HEK293 (cell line): ENCODE results near the gene PCID2.

Source experiments
- CTCF ChIA-PET: fragments of 350-600 bp; formaldehyde crosslinking; extraction: SDS; loops from one replicate; lab custom pipeline; 2021; ENCODE audit warnings: antibody characterized with exemption; lab: Yijun Ruan, JAX
- POLR2A ChIA-PET: fragments of 300-600 bp; formaldehyde crosslinking; extraction: SDS; loops from one replicate; lab custom pipeline; 2020; ENCODE audit warnings: antibody characterized with exemption, inconsistent platforms; lab: Yijun Ruan, JAX
- H3K27ac ChIP-seq: fragments of 200-500 bp; sonication (Bioruptor generic); 2 replicates; pipeline ENCODE4 v1.5.1; 2014; ENCODE audit warnings: low read depth, low read length, control low read depth, inconsistent platforms; ENCODE audit errors: extremely low read depth
- H3K36me3 ChIP-seq, 2 experiments: fragments of 200-500 bp in 1 of 2; sonication (Bioruptor generic) in 1 of 2; 1 replicate in 1 of 2; 2 replicates in 1 of 2; pipeline ENCODE4 v1.5.1; 2014 to 2017; ENCODE audit warnings: inconsistent platforms in 2 of 2, low read length in 2 of 2; ENCODE audit not compliant: control insufficient read depth in 2 of 2, insufficient read depth in 1 of 2
- H3K4me1 ChIP-seq: fragments of 200-500 bp; sonication (Bioruptor generic); 2 replicates; pipeline ENCODE4 v1.5.1; 2014; ENCODE audit warnings: mild to moderate bottlenecking, low read length, inconsistent platforms; ENCODE audit not compliant: control insufficient read depth, insufficient read depth
- H3K4me3 ChIP-seq: 2 replicates; pipeline ENCODE4 v1.5.1; 2011; ENCODE audit warnings: low read depth, mild to moderate bottlenecking, control low read depth, low read length, moderate library complexity
- H3K9me3 ChIP-seq: fragments of 200-500 bp; sonication (Bioruptor generic); 2 replicates; pipeline ENCODE4 v1.5.1; 2014; ENCODE audit warnings: low read depth, low read length, inconsistent platforms; ENCODE audit not compliant: control insufficient read depth, insufficient read depth
- FEZF1 ChIP-seq: fragments of 450-650 bp; formaldehyde crosslinking; IDR thresholded peaks from 2 replicates; pipeline ENCODE4 v1.5.1; 2016; ENCODE audit warnings: missing biosample characterization, missing genetic modification characterization
- GLI4 ChIP-seq: fragments of 450-650 bp; formaldehyde crosslinking; IDR thresholded peaks from 2 replicates; pipeline ENCODE4 v1.5.1; 2016; ENCODE audit warnings: missing biosample characterization, missing genetic modification characterization
- GLIS1 ChIP-seq: fragments of 450-650 bp; formaldehyde crosslinking; IDR thresholded peaks from 2 replicates; pipeline ENCODE4 v1.5.1; 2016; ENCODE audit warnings: missing biosample characterization, missing genetic modification characterization
- GLIS2 ChIP-seq: fragments of 450-650 bp; formaldehyde crosslinking; IDR thresholded peaks from 2 replicates; pipeline ENCODE4 v1.5.1; 2016; ENCODE audit warnings: missing biosample characterization, missing genetic modification characterization
- HOXC10 ChIP-seq: sonication (generic); formaldehyde crosslinking; IDR thresholded peaks from 2 replicates; pipeline ENCODE4 v1.8.1; 2023; ENCODE audit warnings: mild to moderate bottlenecking, missing genetic modification reagents
- KLF1 ChIP-seq: fragments of 450-650 bp; formaldehyde crosslinking; IDR thresholded peaks from 2 replicates; pipeline ENCODE4 v1.5.1; 2016; ENCODE audit warnings: missing biosample characterization, missing genetic modification characterization
- KLF10 ChIP-seq: fragments of 450-650 bp; IDR thresholded peaks from 2 replicates; pipeline ENCODE4 v1.5.1; 2018; ENCODE audit warnings: missing biosample characterization, mild to moderate bottlenecking, missing genetic modification characterization
- PATZ1 ChIP-seq: fragments of 450-650 bp; formaldehyde crosslinking; IDR thresholded peaks from 2 replicates; pipeline ENCODE4 v1.5.1; 2016; ENCODE audit warnings: missing biosample characterization, missing genetic modification characterization
- REPIN1 ChIP-seq: fragments of 450-650 bp; formaldehyde crosslinking; IDR thresholded peaks from 2 replicates; pipeline ENCODE4 v1.5.1; 2017; ENCODE audit warnings: missing biosample characterization, missing genetic modification characterization, low read depth
- SCRT2 ChIP-seq: fragments of 450-650 bp; formaldehyde crosslinking; IDR thresholded peaks from 2 replicates; pipeline ENCODE4 v1.5.1; 2016; ENCODE audit warnings: missing biosample characterization, missing genetic modification characterization
- SETDB1 ChIP-seq: IDR thresholded peaks from one replicate; pipeline ENCODE4 v1.6.1; 2017; ENCODE audit warnings: mild to moderate bottlenecking, low read length, moderate library complexity, mixed read lengths; ENCODE audit not compliant: insufficient read length
- ZBTB10 ChIP-seq: fragments of 450-650 bp; formaldehyde crosslinking; IDR thresholded peaks from 2 replicates; pipeline ENCODE4 v1.5.1; 2016; ENCODE audit warnings: missing biosample characterization, missing genetic modification characterization
- ZFHX2 ChIP-seq: fragments of 450-650 bp; formaldehyde crosslinking; conservative IDR thresholded peaks from 2 replicates; pipeline ENCODE4 v1.5.1; 2016; ENCODE audit warnings: missing biosample characterization, missing genetic modification characterization
- ZFP37 ChIP-seq: fragments of 450-650 bp; formaldehyde crosslinking; IDR thresholded peaks from 2 replicates; pipeline ENCODE4 v1.5.1; 2016; ENCODE audit warnings: missing biosample characterization, missing genetic modification characterization
- ZNF133 ChIP-seq: fragments of 450-650 bp; formaldehyde crosslinking; IDR thresholded peaks from 2 replicates; pipeline ENCODE4 v1.5.1; 2016; ENCODE audit warnings: missing biosample characterization, missing genetic modification characterization
- ZNF157 ChIP-seq: fragments of 450-650 bp; formaldehyde crosslinking; IDR thresholded peaks from 2 replicates; pipeline ENCODE4 v1.5.1; 2016; ENCODE audit warnings: missing biosample characterization, missing genetic modification characterization
- ZNF16 ChIP-seq: fragments of 450-650 bp; formaldehyde crosslinking; IDR thresholded peaks from 2 replicates; pipeline ENCODE4 v1.5.1; 2016; ENCODE audit warnings: low read depth, missing biosample characterization, missing genetic modification characterization
- ZNF202 ChIP-seq: fragments of 450-650 bp; formaldehyde crosslinking; IDR thresholded peaks from 2 replicates; pipeline ENCODE4 v1.5.1; 2016; ENCODE audit warnings: missing biosample characterization, missing genetic modification characterization, borderline replicate concordance
- ZNF211 ChIP-seq: fragments of 450-650 bp; formaldehyde crosslinking; IDR thresholded peaks from 2 replicates; pipeline ENCODE4 v1.5.1; 2016; ENCODE audit warnings: low read depth, missing biosample characterization, missing genetic modification characterization
- ZNF248 ChIP-seq: fragments of 450-650 bp; formaldehyde crosslinking; IDR thresholded peaks from 2 replicates; pipeline ENCODE4 v1.5.1; 2017; ENCODE audit warnings: missing biosample characterization, missing genetic modification characterization
- ZNF274 ChIP-seq, 2 experiments: fragments of 200-500 bp in 1 of 2; fragments of 450-650 bp in 1 of 2; sonication (Bioruptor generic) in 1 of 2; formaldehyde crosslinking in 1 of 2; IDR thresholded peaks; 2 replicates each; pipeline versions ENCODE4 v1.5.1 to v1.6.1; 2014 to 2016; ENCODE audit warnings: borderline replicate concordance in 1 of 2, inconsistent platforms in 1 of 2, low read length in 1 of 2, missing biosample characterization in 1 of 2, missing genetic modification characterization in 1 of 2
- ZNF324 ChIP-seq: fragments of 450-650 bp; formaldehyde crosslinking; IDR thresholded peaks from 2 replicates; pipeline ENCODE4 v1.5.1; 2016; ENCODE audit warnings: missing biosample characterization, missing genetic modification characterization
- ZNF350 ChIP-seq: fragments of 450-650 bp; formaldehyde crosslinking; IDR thresholded peaks from 2 replicates; pipeline ENCODE4 v1.5.0; 2017; ENCODE audit warnings: missing biosample characterization, mild to moderate bottlenecking, missing genetic modification characterization
- ZNF416 ChIP-seq: fragments of 450-650 bp; formaldehyde crosslinking; IDR thresholded peaks from 2 replicates; pipeline ENCODE4 v1.5.1; 2016; ENCODE audit warnings: missing biosample characterization, missing genetic modification characterization
- ZNF501 ChIP-seq: fragments of 450-650 bp; formaldehyde crosslinking; IDR thresholded peaks from 2 replicates; pipeline ENCODE4 v1.5.1; 2016; ENCODE audit warnings: missing biosample characterization, missing genetic modification characterization
- ZNF558 ChIP-seq: fragments of 450-650 bp; formaldehyde crosslinking; IDR thresholded peaks from 2 replicates; pipeline ENCODE4 v1.5.1; 2016; ENCODE audit warnings: missing biosample characterization, missing genetic modification characterization
- ZNF560 ChIP-seq: fragments of 450-650 bp; formaldehyde crosslinking; IDR thresholded peaks from 2 replicates; pipeline ENCODE4 v1.5.1; 2017; ENCODE audit warnings: missing biosample characterization, missing genetic modification characterization, borderline replicate concordance
- ZNF596 ChIP-seq: fragments of 450-650 bp; IDR thresholded peaks from 2 replicates; pipeline ENCODE4 v1.5.0; 2018; ENCODE audit warnings: missing biosample characterization, mild to moderate bottlenecking, missing genetic modification characterization, moderate library complexity
- ZNF610 ChIP-seq: fragments of 450-650 bp; formaldehyde crosslinking; IDR thresholded peaks from 2 replicates; pipeline ENCODE4 v1.5.1; 2016; ENCODE audit warnings: missing biosample characterization, missing genetic modification characterization, borderline replicate concordance
- ZNF701 ChIP-seq: fragments of 450-650 bp; formaldehyde crosslinking; IDR thresholded peaks from 2 replicates; pipeline ENCODE4 v1.5.1; 2016; ENCODE audit warnings: missing biosample characterization, missing genetic modification characterization
- ZNF785 ChIP-seq: fragments of 450-650 bp; formaldehyde crosslinking; IDR thresholded peaks from 2 replicates; pipeline ENCODE4 v1.5.1; 2016; ENCODE audit warnings: missing biosample characterization, missing genetic modification characterization
- TF ChIP-seq, protein P1 (sequence below): fragments of 450-650 bp; formaldehyde crosslinking; IDR thresholded peaks from 2 replicates; pipeline ENCODE4 v1.5.1; 2016; ENCODE audit warnings: missing biosample characterization, missing genetic modification characterization

PCID2 gene

DNA sequence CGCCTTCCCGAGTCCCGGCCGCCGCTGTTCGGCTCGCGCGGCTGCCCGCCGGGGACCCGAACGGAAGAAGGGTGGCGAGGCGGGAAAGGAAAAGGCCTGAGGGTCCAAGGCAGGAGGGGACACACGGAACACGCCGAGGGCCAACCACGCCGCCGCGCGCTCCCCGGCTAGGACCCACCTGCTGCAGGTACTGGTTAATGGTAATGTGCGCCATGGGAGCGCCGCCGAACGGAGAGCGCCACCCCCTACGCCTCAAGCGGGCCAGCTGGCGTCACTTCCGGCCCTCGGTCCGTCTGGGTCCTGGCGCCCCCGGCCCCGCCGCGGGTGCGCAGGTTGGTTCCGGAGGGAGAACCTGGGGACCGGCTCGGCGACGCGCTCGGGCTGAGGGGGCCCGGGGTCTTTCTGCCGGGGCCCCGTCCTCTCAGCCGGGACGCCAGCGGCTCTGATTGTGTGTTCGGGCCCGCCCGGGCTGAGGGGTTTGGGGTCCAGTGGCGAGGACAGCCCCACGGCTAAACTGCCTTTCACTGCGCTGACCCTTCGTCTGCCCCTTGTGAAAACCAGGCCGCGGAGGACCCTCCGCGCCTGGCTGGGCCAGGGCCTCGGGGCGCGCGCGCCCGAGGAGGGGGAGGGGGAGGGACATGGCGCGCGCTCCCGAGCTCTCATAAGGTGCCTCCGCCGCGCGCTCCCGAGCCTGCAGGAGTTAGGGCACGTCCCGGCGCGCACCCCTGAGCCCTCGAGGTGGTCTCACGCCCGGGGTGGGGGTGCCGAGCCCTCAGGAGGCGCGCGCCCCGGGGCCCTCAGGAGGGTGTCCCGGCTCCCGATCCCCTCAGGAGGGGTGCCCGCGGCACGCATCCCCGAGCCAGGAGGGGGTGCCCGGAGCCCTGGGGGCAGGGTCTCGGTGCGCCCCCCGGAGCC lies at the start of gene PCID2:
TSS of gene PCID2 (minus strand) at position 249 of the 915 bp plus-strand sequence. CDS start at position 214, 35 bp downstream.
- Histone ChIP-seq H3K4me1 (no peaks in the 10 kb centered on the region; the same call in 1 of the 2 replicates), H3K36me3 (peaks cover 0 to 44% of the 10 kb centered on the region in 2 experiments; a peak in 1 of 3 replicates), H3K4me3 (peak within 1 kb of the TSS; percentile 97), H3K27ac (peak within 1 kb of the TSS; percentile 86), H3K9me3 (no peaks in the 10 kb centered on the region)
- CTCF ChIA-PET, result interaction anchor here (0.6 to 0.7 kb wide), 2 partner anchors 52 to 579 kb away, joined by 3 read pairs; no protein-coding TSS in a partner anchor
- POLR2A ChIA-PET, result interaction anchor here (0.5 to 1.4 kb wide), 5 partner anchors 9 to 375 kb away, joined by 3 to 6 read pairs (median 3); no protein-coding TSS in a partner anchor
- no peak for TF ChIP-seq ZNF202 (tag by site-specific recombination)
- peak; percentile 99 for TF ChIP-seq ZNF324 (tag by site-specific recombination)
- TF ChIP-seq ZNF501 (tag by site-specific recombination), result peak; percentile 100
- peak; percentile 96 for TF ChIP-seq ZBTB10 (tag by site-specific recombination)
- peak; percentile 95 for TF ChIP-seq PATZ1
- peak; percentile 98 for TF ChIP-seq SCRT2
- TF ChIP-seq KLF10 (tag by site-specific recombination), result peak; percentile 88
- peak; percentile 90; the same call in 1 of the 2 replicates for TF ChIP-seq REPIN1 (tag by site-specific recombination)
- no peak for TF ChIP-seq ZNF248 (tag by site-specific recombination)
- peak; percentile 59 for TF ChIP-seq ZFHX2 (tag by site-specific recombination)
- TF ChIP-seq, protein P1, sequence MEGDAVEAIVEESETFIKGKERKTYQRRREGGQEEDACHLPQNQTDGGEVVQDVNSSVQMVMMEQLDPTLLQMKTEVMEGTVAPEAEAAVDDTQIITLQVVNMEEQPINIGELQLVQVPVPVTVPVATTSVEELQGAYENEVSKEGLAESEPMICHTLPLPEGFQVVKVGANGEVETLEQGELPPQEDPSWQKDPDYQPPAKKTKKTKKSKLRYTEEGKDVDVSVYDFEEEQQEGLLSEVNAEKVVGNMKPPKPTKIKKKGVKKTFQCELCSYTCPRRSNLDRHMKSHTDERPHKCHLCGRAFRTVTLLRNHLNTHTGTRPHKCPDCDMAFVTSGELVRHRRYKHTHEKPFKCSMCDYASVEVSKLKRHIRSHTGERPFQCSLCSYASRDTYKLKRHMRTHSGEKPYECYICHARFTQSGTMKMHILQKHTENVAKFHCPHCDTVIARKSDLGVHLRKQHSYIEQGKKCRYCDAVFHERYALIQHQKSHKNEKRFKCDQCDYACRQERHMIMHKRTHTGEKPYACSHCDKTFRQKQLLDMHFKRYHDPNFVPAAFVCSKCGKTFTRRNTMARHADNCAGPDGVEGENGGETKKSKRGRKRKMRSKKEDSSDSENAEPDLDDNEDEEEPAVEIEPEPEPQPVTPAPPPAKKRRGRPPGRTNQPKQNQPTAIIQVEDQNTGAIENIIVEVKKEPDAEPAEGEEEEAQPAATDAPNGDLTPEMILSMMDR (tag by site-specific recombination), result no peak
- TF ChIP-seq ZNF558 (tag by site-specific recombination), result peak; percentile 51; the same call in 1 of the 2 replicates
- TF ChIP-seq FEZF1 (tag by site-specific recombination), result peak; percentile 28; the same call in 1 of the 2 replicates
- no peak for TF ChIP-seq ZNF416
- TF ChIP-seq ZNF274 (IDR thresholded peaks at IDR 0.05; ENCODE audit: low read length), result no peak
- no peak for TF ChIP-seq ZNF274 (tag by site-specific recombination; IDR thresholded peaks at IDR 0.05; ENCODE audit: borderline replicate concordance)
- no peak for TF ChIP-seq ZNF211
- no peak for TF ChIP-seq ZNF350 (tag by site-specific recombination)
- peak; percentile 97 for TF ChIP-seq GLIS2
- TF ChIP-seq ZNF157, result no peak
- TF ChIP-seq ZNF785, result peak; percentile 57; the same call in 1 of the 2 replicates
- TF ChIP-seq ZNF610 (tag by site-specific recombination), result peak; percentile 100
- no peak for TF ChIP-seq ZNF133 (tag by site-specific recombination)
- peak; percentile 93 for TF ChIP-seq GLI4 (tag by site-specific recombination)
- TF ChIP-seq ZNF560 (tag by site-specific recombination), result no peak
- no peak for TF ChIP-seq ZNF701 (tag by site-specific recombination)
- no peak for TF ChIP-seq HOXC10 (CRISPR knock-in tag)
- TF ChIP-seq SETDB1, result no peak
- TF ChIP-seq GLIS1 (tag by site-specific recombination), result peak; percentile 39; the same call in 1 of the 2 replicates
- TF ChIP-seq ZNF596 (tag by site-specific recombination), result peak; percentile 31; the same call in 1 of the 2 replicates
- TF ChIP-seq KLF1 (tag by site-specific recombination), result peak; percentile 42
- TF ChIP-seq ZNF16 (tag by site-specific recombination), result no peak
- peak; percentile 99 for TF ChIP-seq ZFP37 (tag by site-specific recombination)
